HG03575 (cell line): ENCODE data around the gene NUP85.
"Not testable (repeated sequence)": the region's sequence is repeated elsewhere in the genome, so short reads cannot be mapped to it uniquely, and the experiment has no call there.

ENCODE experiments used
- ATAC-seq: cut with Tn5 transposase; IDR thresholded peaks from one replicate; pipeline ENCODE4 v1.9.1; 2021; ENCODE audit not compliant: unreplicated experiment, insufficient number of reproducible peaks, low FRiP score; ENCODE audit errors: extremely low read depth

Gene NUP85

DNA sequence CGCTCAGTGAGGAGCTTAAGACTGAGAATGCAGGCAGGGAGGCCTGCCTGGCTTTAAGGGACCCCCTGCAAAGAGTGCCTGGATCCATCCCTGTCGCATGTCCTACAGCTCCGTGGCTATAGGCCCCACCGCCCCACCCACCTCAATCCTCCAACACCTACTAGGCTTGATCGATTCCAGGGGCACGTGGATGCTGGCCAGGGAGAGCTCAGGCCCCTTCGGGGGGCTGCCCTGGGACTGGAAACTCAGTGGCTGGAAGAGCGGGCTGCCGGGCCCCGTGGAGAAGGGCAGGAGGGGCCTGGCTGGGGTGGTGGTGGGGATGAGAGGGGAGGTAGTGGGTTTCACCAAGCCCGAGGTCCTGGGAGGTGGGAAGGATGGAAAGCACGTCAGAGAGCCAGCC is 33.7 kb downstream of the NUP85 start:
- no peak for ATAC-seq

DNA sequence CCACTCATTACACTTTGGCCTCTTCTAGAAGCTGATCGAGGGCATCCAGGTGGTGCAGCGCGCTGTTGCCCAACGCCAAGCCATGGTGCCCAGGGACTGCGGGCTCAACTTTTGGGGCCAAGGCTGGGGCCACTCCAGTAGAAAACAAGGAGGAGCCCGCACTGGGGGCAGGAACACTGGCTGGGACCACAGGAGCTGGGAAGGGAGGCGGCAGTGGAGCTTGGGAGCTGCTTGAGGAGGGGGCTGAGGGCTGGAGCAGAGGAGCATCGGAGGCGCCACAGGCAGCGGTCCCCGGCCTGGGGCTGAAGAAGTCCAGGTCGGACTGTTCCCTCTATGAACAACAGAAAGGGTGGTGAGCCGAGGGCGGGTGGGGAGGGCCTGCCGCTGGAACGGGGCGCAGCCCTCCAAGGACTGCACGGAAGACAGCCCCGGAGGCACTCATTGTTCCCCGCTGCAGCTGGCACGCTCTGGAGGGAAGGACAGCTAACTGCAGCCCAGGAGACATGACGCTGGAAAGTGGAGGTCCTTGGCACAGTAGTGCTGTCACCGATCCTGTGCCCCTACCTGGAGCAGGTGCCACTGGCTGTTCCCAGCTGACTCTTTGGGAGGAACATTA is 34.4 kb downstream of the NUP85 start:
- no peak for ATAC-seq

DNA sequence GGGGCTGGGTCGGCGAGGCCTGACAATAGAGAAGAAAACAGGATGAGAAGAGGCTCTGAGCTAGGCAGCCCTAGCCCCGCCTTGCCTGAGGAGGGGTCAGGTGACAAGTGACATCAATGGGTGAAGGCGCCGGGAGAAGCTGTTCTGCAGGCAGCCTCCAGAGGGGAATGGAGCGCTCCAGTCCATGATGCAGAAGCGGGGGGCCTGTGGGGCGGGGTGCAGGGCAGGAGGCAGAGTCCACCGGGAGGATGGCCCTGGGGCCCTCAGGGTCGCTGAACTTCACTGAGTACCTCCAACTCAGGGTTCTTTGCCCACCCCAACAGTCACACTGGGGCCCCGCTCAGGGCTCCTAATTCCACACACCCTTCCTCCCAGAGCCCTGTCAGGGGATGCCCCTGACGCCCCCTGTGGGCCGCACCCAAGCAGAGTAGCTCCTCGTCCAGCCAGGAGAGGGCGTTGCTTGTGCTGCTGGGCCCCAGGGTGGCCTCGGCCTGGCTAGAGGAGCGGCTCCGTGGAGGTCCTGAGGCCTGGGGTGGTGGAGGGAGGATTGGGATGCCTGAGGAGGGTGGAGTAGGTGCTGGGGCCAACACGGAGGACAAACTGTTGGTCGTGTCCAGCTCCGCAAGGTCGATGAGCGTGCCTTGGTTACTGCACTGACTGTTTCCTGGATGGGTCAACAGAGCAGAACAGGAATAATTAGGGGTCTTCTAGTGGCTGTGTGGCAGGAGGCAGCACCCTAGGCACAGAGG is 35.1 kb downstream of the NUP85 start:
- no peak for ATAC-seq

DNA sequence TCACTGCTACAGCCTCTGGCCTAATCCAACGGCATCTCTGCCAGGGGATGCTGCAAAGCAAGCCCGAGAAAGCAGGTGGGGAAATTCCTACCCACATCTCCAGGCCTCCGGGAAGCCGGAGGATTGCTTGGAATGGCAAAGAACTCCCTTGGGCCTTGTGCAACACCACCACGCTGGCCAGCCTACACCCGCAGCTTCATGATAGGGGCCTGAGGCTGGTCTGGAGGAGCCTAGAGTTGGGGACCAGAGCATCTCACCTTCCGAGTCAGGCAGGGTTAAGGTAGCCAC is 35.6 kb downstream of the NUP85 start:
- no peak for ATAC-seq

DNA sequence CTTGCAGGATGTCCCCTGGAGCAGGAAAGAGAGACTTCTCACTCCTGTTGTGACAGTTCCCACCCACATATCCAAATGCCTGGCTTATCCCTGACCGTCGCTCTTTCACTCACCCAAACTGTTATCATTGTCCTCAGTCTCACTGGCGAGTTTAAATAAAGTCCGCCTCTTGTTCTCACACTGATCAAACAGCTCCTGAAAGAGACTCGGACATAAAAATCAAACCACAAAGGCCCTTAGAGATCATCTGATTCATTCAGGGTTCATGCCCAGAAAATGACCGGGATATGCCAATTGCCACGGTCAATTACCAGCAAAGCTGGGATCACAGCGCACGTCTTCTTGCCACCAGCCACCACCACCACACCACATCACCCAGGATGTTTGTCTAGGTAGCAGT is 36.0 kb downstream of the NUP85 start:
- no peak for ATAC-seq

DNA sequence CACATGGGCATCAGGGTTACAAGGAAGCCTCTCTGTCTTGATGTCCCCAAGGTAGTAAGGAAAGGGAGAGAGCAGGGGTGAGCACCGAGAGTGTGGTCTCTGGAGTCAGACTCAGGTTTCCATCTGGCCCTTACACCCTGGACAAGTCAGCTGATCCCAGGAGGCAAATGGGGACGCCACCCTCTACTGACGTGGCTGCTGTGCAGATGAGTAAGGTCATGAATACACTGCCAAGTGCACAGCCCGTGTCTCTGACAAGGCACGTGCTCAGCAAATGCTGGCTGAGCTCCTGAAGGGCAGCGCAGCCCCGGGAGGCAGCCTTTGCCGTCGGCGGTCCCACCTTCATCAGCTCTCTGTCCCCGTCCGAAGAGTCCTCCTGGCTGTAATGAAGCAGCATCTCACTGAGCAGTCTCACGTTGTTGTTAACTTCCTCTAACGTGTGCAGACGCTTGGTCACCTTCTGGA is 36.5 kb downstream of the NUP85 start:
- no peak for ATAC-seq

DNA sequence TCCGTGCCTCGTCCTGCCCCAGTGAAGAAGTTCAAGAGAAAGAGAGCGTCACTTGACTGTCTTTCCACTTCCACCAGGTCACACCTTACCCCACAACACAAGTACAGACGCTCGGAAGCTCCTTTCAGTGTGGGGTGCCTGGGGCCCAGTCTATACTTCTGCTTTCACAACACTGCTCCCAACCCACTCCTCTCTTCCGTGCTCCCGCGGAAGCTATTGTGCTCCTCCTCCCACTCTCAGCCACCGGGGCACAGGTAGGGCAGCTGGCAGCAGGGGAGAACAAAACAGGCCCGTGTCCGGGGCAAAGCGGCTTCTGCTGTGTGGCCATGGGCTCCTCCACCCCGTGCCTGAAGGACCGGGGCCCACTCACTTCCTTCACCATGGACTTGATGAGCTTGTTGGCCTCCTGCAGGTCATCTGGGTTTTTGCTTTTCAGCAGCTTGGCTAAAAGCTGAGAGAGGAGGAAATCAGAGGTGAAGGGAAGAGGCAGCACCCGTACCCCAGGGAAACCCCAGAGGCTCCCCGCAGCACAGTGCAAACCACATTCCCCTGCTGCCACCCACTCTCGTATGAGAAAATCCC is 37.1 kb downstream of the NUP85 start:
- ATAC-seq: no peak

DNA sequence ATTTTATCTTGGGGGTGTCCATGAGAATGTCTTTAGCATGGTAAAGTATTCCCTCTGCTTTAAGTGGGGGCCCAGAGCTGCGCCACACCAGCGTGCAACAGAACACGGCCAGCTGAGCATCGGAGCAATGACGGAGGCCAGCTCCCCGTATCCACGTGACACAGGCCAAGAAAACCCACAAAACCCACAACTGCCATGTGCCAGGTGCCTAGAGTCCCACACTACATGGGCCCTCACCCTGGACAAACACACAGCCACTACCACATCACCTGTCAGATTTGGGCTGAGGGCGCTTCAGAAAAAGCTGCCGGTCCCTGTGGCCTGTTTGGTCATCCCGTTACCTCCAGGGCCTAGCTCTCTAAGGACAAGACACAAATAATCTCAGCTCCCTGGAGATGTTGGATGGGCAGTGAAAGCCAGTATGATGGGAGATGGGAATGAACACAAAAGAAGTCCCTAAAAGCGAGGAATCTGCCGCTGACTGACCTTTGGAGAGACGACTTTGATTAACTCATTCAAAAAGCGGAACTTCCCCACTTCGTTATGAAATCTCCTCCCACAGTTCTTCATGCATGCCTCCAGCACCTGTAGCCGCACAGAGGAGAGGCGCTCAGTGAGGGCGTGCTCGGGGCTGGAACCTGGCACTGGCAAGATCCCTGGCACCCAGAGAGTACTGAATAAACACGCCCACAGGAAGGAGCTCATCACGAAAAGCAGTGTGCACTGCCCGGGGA is 38.8 kb downstream of the NUP85 start:
- ATAC-seq: no peak

DNA sequence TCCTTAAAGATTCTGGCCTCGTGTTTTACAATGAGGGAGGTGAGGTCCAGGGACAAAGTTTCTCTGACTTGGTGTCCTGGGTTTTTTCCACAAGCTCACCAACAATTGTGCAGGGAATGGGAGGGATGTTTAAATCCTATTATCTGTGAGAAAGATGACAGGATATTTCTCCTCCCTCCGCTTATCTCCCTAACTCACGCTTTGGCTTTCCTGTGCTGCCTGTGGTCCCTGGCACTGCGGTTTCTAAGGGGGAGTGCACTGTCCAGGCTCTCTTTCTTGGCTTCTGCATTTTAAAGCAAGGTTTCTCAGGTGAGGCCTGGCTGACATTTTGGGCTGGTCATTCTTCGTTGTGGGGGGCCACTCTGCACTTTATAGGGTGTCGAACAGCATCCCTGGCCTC is 39.5 kb downstream of the NUP85 start:
- no peak for ATAC-seq

DNA sequence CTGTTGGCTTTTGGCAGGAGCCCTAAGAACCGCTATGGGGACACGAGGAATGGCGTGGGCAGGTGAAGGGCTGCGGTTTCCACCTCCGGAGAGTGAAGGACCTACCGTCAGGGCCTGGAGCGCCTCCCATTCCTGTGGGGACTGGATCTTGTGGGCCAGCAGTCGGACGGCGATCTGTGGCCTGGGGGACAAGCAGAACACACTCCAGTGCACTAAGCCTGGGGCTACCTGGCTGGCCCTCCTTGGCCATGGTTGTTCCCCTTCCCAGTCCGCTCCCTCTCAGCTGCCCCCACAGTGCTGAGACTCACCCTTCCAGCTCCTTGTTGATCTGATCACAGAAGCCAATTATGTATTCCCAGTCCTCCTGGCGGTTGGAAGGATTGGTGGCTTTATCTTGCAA is 40.9 kb downstream of the NUP85 start:
- ATAC-seq: no peak

DNA sequence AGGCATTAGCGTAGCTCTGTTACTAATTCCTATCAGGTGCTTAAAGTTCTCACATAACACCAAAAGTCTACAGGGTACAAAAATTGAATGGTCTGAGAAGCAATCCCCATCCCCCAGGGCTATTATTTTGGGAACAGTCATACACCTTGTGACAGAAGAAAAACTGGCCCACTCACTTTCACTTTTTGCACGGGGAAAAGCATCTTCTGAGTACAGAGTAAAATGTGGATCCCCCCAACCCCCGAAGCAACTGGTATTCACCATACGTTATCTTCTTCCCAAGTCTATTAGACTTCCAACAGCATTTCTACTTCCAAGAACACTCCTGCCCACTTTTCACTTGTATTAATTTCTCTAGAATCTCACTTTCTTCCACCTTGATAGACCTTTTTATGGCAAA is 44.1 kb downstream of the NUP85 start:
- no peak for ATAC-seq

DNA sequence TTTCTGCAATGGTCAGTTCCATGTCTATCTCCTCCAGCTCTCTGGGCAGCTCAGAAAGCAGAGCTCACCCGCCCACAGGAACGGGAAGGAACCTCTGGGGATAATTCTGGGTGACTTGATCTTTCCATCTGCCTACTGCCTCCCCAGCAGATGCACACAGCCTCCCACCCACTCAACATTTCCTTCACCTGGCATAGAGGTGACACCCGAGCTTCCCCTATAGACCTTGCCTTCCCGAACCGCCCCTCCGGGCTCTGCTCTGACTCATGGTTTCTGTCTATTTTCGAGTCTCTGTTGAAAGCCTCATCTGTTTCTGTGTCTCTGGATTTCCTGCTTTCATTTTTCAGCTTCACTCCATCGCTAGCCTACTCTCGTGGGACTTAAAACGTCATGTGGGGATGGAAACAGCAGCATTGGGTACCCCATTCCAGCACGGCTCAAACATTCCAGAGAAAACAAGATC is 44.6 kb downstream of the NUP85 start:
- peak; percentile 50 for ATAC-seq

DNA sequence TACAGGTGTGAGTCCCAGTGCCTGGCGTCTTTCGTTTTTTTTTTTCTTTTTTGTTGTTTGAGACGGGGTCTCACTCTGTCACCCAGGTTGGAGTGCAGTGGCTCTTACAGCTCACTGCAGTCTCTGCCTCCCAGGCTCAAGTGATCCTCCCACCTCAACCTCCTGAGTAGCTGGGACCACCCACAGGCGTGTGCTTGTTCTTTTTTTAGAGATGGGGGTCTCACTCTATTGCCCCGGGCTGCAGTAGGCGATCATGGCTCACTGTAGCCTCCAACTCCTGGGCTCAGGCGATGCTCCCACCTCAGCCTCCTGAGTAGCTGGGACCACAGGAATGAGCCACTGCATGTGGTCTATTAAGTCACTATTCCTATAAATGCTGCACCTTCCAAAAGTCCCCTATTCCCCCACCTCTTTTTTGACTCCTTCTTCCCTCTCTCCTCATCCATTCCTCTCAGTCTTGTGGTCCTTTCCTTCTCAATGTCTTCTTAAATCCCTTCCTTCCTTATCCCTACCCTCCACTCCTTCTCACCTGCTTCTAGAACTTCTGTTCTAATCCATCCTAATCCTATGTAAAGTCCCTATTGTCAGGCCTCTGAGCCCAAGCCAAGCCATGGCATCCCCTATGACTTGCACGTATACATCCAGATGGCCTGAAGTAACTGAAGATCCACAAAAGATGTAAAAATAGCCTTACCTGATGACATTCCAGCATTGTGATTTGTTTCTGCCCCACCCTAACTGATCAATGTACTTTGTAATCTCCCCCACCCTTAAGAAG is 46.7 kb downstream of the NUP85 start:
- no peak for ATAC-seq

DNA sequence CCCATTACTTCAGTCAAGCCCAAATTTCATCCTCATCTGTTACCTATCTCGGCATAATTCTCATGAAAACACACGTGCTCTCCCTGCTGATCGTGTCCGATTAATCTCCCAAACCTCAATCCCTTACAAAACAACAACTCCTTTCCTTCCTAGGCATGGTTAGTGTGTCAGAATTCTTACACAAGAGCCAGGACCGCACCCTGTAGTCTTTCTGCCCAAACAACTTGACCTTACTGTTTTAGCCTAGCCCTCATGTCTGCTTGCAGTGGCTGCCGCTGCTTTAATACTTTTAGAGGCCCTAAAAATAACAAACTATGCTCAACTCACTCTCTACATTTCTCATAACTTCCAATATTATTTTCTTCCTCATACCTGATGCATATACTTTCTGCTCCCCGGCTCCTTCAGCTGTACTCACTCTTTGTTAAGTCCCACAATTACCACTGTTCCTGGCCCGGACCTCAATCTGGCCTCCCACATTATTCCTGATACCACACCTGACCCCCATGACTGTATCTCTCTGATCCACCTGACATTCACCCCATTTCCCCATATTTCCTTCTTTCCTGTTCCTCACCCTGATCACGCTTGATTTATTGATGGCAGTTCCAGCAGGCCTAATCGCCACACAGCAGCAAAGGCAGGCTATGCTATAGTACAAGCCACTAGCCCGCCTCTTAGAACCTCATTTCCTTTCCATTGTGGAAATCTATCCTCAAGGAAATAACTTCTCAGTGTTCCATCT is 50.6 kb downstream of the NUP85 start:
- not testable (repeated sequence) for ATAC-seq

DNA sequence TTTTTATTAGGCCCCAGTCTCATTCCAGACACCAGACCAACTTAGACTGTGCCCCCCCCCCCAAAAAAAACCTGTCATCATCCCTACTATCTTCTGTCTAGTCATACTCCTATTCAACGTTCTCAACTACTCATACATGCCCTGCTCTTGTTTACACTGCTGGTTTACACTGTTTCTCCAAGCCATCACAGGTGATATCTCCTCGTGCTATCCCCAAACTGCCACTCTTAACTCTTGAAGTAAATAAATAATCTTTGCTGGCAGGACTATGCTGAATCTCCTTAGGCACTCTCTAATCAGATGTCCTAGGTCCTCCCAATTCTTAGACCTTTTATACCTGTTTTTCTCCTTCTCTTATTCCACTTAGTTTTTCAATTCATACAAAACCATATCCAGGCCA is 51.7 kb downstream of the NUP85 start:
- ATAC-seq: not testable (repeated sequence)

DNA sequence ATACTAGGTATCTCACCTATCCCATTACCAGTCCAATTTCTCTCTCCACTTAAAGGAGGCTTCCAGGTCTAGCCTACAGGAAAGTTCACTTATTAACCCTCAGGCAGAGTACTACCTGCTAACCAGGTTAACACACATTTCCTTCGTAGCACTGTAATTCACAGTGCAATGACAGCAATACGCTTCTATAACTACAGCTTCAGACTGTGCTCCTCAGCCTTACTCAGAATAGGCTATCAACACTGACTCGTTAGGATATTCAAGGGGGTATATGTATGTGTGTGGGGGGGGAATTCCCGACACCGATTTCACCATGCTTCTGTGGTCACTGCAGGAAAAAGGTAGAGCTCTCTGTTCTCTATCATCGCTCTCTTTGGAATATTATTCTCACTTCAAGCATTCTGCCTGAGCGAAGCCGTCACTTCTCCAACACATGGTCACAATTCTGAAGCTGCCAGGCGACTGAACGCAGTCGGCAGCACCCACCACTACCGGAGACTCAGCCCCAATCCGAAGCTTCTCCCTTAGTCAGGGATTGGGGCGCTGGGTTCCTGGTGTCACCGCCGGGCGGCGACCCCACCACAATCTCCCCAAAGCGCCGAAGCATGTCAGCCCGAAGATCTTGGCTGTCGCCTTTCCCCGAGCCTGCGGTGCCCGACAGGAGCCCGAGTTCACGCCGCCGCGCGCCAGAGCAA is 55.3 kb downstream of the NUP85 start:
- no peak for ATAC-seq

DNA sequence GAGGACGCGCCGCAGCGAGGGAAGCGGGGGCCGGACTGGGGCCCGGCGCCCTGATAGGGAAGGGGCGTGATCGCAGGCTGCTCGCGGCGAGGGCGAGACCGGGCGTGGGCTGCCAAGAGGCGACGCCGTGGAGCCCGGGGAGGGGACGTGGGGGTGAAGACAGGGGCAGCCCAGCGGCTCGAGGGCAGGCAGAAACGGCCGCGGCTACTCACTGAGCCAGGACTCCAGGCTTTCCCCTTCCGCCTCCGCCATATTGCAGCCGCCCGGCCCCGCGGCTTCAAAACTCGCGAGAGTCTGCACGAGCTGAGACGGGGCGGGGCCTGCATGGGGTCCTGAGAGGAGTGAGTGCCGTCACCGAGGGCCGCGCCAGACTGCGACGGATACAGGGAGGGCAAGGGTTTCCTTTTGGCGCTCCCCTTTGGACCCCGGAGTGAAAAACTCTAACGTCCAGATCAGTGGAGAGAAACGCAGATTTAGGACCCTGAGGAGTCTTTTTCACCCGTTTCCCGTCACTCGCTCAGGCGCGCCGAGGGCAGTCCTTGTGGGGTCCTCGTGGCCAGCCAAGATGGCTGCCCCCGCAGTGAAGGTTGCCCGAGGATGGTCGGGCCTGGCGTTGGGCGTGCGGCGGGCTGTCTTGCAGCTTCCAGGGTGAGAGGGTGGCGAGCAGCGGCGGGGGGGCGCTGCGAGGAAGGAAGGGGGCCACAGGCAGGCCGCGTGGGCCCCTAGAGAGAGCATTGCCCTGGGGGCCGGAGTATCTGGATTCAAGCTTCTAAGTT is 56.0 kb downstream of the NUP85 start, which contains the start of the genes GGA3 and MRPS7:
Gene GGA3, minus strand, starts transcription at position 271 of the 776 bp plus-strand sequence. Its CDS starts 19 bp downstream, at position 252.
Gene MRPS7, plus strand, starts transcription at position 544 of the 776 bp plus-strand sequence. Its CDS starts 22 bp downstream, at position 566.
- ATAC-seq: no peak
